ENCODE data around the gene SAMD13. TPM values are rescaled to one million over a fixed set of nuclear protein-coding genes. Genes with fewer than 3 reads are reported as not detected.

The SAMD13 gene
- total RNA-seq, 1 experiment from 2014 or later: 1.7 TPM

- no peak for DNase-seq
- no TSS peak for BruUV-seq (replicated peaks)
- TF ChIP-seq CTCF (IDR thresholded peaks at IDR 0.05; ENCODE audit: unreplicated experiment): no peak
- no peak overlapping the region for H3K27ac Mint-ChIP-seq (ENCODE audit: unreplicated experiment)
- H3K27me3 Mint-ChIP-seq (ENCODE audit: unreplicated experiment): no peaks in the 10 kb centered on the region
- no peaks in the 10 kb centered on the region for H3K36me3 Mint-ChIP-seq (ENCODE audit: insufficient read depth, unreplicated experiment)
- peaks cover 10% of the 10 kb centered on the region for H3K4me1 Mint-ChIP-seq (ENCODE audit: low read depth, unreplicated experiment)
- CTCF ChIA-PET: no interaction called here
- intact Hi-C loops (cut with micrococcal nuclease; ENCODE audit: unreplicated experiment): no loop called here
- H3K9me3 Mint-ChIP-seq (ENCODE audit: low read depth, unreplicated experiment): no peaks in the 10 kb centered on the region
- no peak overlapping the region for H3K4me3 Mint-ChIP-seq (ENCODE audit: low read depth, unreplicated experiment)
Observed at GRCh38 chr1:84390226-84390625, 88.7 kb downstream of the SAMD13 start.

- intact Hi-C loops (cut with micrococcal nuclease; ENCODE audit: unreplicated experiment): no loop called here
- no peak within 1 kb of the TSS for H3K27ac Mint-ChIP-seq (ENCODE audit: unreplicated experiment)
- no peaks in the 10 kb centered on the region for H3K9me3 Mint-ChIP-seq (ENCODE audit: low read depth, unreplicated experiment)
- no TSS peak for BruUV-seq (replicated peaks)
- H3K27me3 Mint-ChIP-seq (ENCODE audit: unreplicated experiment): no peaks in the 10 kb centered on the region
- no peak for DNase-seq
- no peaks in the 10 kb centered on the region for H3K36me3 Mint-ChIP-seq (ENCODE audit: insufficient read depth, unreplicated experiment)
- H3K4me1 Mint-ChIP-seq (ENCODE audit: low read depth, unreplicated experiment): no peaks in the 10 kb centered on the region
- CTCF ChIA-PET: no interaction called here
- TF ChIP-seq CTCF (IDR thresholded peaks at IDR 0.05; ENCODE audit: unreplicated experiment): no peak
- H3K4me3 Mint-ChIP-seq (ENCODE audit: low read depth, unreplicated experiment): no peak within 1 kb of the TSS
Observed at GRCh38 chr1:84398175-84399155, 97.0 kb downstream of the SAMD13 start, which contains the start of gene DNASE2B. Gene DNASE2B, plus strand, starts transcription at chr1:84398484. Its CDS starts 81 bp downstream, at chr1:84398565.

Other genes with a start within 250 kb of the SAMD13 start
- 28.5 and 30.3 TPM in 2 replicates for gene PRKACB, start 157.4 kb upstream of the SAMD13 start, total RNA-seq (2022)
- gene DNASE2B, start 96.8 kb downstream of the SAMD13 start, total RNA-seq (2022): not detected in 2 replicates
- gene RPF1, start 177.6 kb downstream of the SAMD13 start, total RNA-seq (2022): 33.6 TPM in 2 replicates
- 0.52 and 0.73 TPM in 2 replicates for gene SPATA1, start 204.7 kb downstream of the SAMD13 start, total RNA-seq (2022)
- gene GNG5, start 204.9 kb downstream of the SAMD13 start, total RNA-seq (2022): 117 and 118 TPM in 2 replicates